OCI-LY1 (cell line): ENCODE data around the gene VMP1.

ENCODE experiments used
- H2AFZ ChIP-seq: fragments of 200-600 bp; sonication (generic), shearing (Covaris generic); 2 replicates; pipeline ENCODE4 v1.6.0; 2014; ENCODE audit warnings: antibody characterized with exemption, mild to moderate bottlenecking, low read length
- H3F3A ChIP-seq: fragments of 200-600 bp; sonication (generic), shearing (Covaris generic); 2 replicates; pipeline ENCODE4 v1.6.0; 2014; ENCODE audit warnings: mild to moderate bottlenecking, antibody characterized with exemption, low read length, moderate library complexity; ENCODE audit not compliant: insufficient read depth
- H3K27ac ChIP-seq: fragments of 200-600 bp; sonication (generic); 2 replicates; pipeline ENCODE4 v1.5.1; 2014; ENCODE audit warnings: low read length, mixed run types, mild to moderate bottlenecking, low read depth; ENCODE audit not compliant: poor library complexity, severe bottlenecking
- H3K27me3 ChIP-seq: fragments of 200-600 bp; sonication (generic); 2 replicates; pipeline ENCODE4 v1.6.0; 2014; ENCODE audit warnings: antibody characterized with exemption, mild to moderate bottlenecking, low read length, moderate library complexity; ENCODE audit not compliant: insufficient read depth
- H3K36me3 ChIP-seq: fragments of 200-600 bp; sonication (generic); 2 replicates; pipeline ENCODE4 v1.6.1; 2014; ENCODE audit warnings: mild to moderate bottlenecking, antibody characterized with exemption, low read length, moderate library complexity, mixed read lengths; ENCODE audit not compliant: insufficient read depth
- H3K4me1 ChIP-seq: fragments of 200-600 bp; sonication (generic); 2 replicates; pipeline ENCODE4 v1.5.1; 2014; ENCODE audit warnings: mild to moderate bottlenecking, low read length, moderate library complexity; ENCODE audit not compliant: insufficient read depth, severe bottlenecking
- H3K4me2 ChIP-seq: fragments of 200-600 bp; sonication (generic), shearing (Covaris generic); 2 replicates; pipeline ENCODE4 v1.6.1; 2014; ENCODE audit warnings: low read length
- H3K4me3 ChIP-seq: fragments of 200-600 bp; sonication (generic); 2 replicates; pipeline ENCODE4 v1.5.1; 2014; ENCODE audit warnings: low read length, low read depth, mild to moderate bottlenecking, mixed read lengths; ENCODE audit not compliant: poor library complexity, severe bottlenecking
- H3K79me2 ChIP-seq: fragments of 200-600 bp; shearing (Covaris generic); 2 replicates; pipeline ENCODE4 v1.6.1; 2016; ENCODE audit warnings: mixed run types, low read length, mixed read lengths; ENCODE audit not compliant: insufficient read depth
- H3K9ac ChIP-seq: fragments of 200-600 bp; sonication (generic), shearing (Covaris generic); 2 replicates; pipeline ENCODE4 v1.6.1; 2014; ENCODE audit warnings: mild to moderate bottlenecking, low read length, mixed read lengths
- H3K9me2 ChIP-seq: fragments of 200-600 bp; sonication (generic), shearing (Covaris generic); 2 replicates; pipeline ENCODE4 v1.6.1; 2014; ENCODE audit warnings: low read depth, mild to moderate bottlenecking, low read length, mixed read lengths
- H3K9me3 ChIP-seq: fragments of 200-600 bp; shearing (Covaris generic); 2 replicates; pipeline ENCODE4 v1.6.1; 2014; ENCODE audit warnings: low read length, mixed read lengths
- H4K20me1 ChIP-seq: fragments of 200-600 bp; sonication (generic), shearing (Covaris generic); 2 replicates; pipeline ENCODE4 v1.6.0; 2016; ENCODE audit warnings: mild to moderate bottlenecking, low read length; ENCODE audit not compliant: insufficient read depth
- CTCF ChIP-seq: fragments of 200-600 bp; sonication (generic), shearing (Covaris generic); IDR thresholded peaks from 2 replicates; pipeline ENCODE4 v1.5.1; 2017; ENCODE audit warnings: mild to moderate bottlenecking, antibody characterized with exemption, low read length, moderate library complexity, mixed read lengths
- EZH2 ChIP-seq: fragments of 200-600 bp; sonication (generic), shearing (Covaris generic); IDR thresholded peaks from 2 replicates; pipeline ENCODE4 v1.8.0; 2017; ENCODE audit warnings: borderline replicate concordance, mixed run types, mild to moderate bottlenecking, antibody characterized with exemption, low read length, moderate library complexity, mixed read lengths

The VMP1 gene

GRCh38 chr17:59733697-59734096 is 26.2 kb downstream of the VMP1 start:
- Histone ChIP-seq H3F3A (peaks cover 4% of the 10 kb centered on the region; the same call in 1 of the 2 replicates), H3K9me2 (no peaks in the 10 kb centered on the region), H3K4me1 (no peaks in the 10 kb centered on the region), H3K4me2 (no peak overlapping the region), H3K27ac (no peak overlapping the region), H4K20me1 (no peaks in the 10 kb centered on the region), H3K9me3 (no peaks in the 10 kb centered on the region), H2AFZ (no peak overlapping the region), H3K4me3 (no peak overlapping the region), H3K79me2 (peaks cover 4% of the 10 kb centered on the region; the same call in 1 of the 2 replicates), H3K9ac (no peak overlapping the region), H3K36me3 (peaks cover 25% of the 10 kb centered on the region), H3K27me3 (no peaks in the 10 kb centered on the region)
- no peak for TF ChIP-seq CTCF
- TF ChIP-seq EZH2 = no peak

GRCh38 chr17:59734226-59734625 is 26.8 kb downstream of the VMP1 start:
- Histone ChIP-seq H4K20me1 (no peaks in the 10 kb centered on the region), H3K9ac (no peak overlapping the region), H2AFZ (no peak overlapping the region), H3K9me3 (no peaks in the 10 kb centered on the region), H3K79me2 (no peaks in the 10 kb centered on the region), H3K9me2 (no peaks in the 10 kb centered on the region), H3K27ac (no peak overlapping the region), H3K4me3 (no peak overlapping the region), H3K4me2 (no peak overlapping the region), H3K27me3 (no peaks in the 10 kb centered on the region), H3K36me3 (peaks cover 25% of the 10 kb centered on the region), H3F3A (peaks cover 4% of the 10 kb centered on the region; the same call in 1 of the 2 replicates), H3K4me1 (no peaks in the 10 kb centered on the region)
- no peak for TF ChIP-seq EZH2
- no peak for TF ChIP-seq CTCF

- Histone ChIP-seq H3K9me3 (no peaks in the 10 kb centered on the region), H3K4me2 (no peak overlapping the region), H3K4me3 (no peak overlapping the region), H3K27ac (no peak overlapping the region), H3K4me1 (no peaks in the 10 kb centered on the region), H3K79me2 (no peaks in the 10 kb centered on the region), H2AFZ (no peak overlapping the region), H3K9ac (no peak overlapping the region), H3K27me3 (no peaks in the 10 kb centered on the region), H3F3A (no peaks in the 10 kb centered on the region), H4K20me1 (no peaks in the 10 kb centered on the region), H3K36me3 (peaks cover 25% of the 10 kb centered on the region), H3K9me2 (no peaks in the 10 kb centered on the region)
- no peak for TF ChIP-seq EZH2
Observed at GRCh38 chr17:59737324-59737723, 29.9 kb downstream of the VMP1 start.

- no peak overlapping the region for H3K9ac ChIP-seq
- no peak overlapping the region for H2AFZ ChIP-seq
- no peaks in the 10 kb centered on the region for H4K20me1 ChIP-seq
- H3K79me2 ChIP-seq = no peaks in the 10 kb centered on the region
- no peaks in the 10 kb centered on the region for H3K9me2 ChIP-seq
- TF ChIP-seq CTCF (no peak), EZH2 (no peak)
- no peak overlapping the region for H3K4me3 ChIP-seq
- H3K4me2 ChIP-seq = no peak overlapping the region
- H3K27ac ChIP-seq = no peak overlapping the region
- H3K36me3 ChIP-seq = peaks cover 9% of the 10 kb centered on the region
- no peaks in the 10 kb centered on the region for H3K27me3 ChIP-seq
- H3K9me3 ChIP-seq = peaks cover 3% of the 10 kb centered on the region; the same call in 1 of the 2 replicates
- no peaks in the 10 kb centered on the region for H3F3A ChIP-seq
- peaks cover 3% of the 10 kb centered on the region for H3K4me1 ChIP-seq
Observed at GRCh38 chr17:59743842-59744241, 36.4 kb downstream of the VMP1 start.
